Fibroblast of villous mesenchyme (primary cell): ENCODE data around the gene NBAS. TPM values are rescaled to one million over a fixed set of nuclear protein-coding genes. Genes with fewer than 3 reads are reported as not detected.
A peak's percentile ranks its signal among the peaks of the same experiment; 100 is the strongest.

Experiments used
- DNase-seq: peaks from one replicate; pipeline ENCODE4 v3.0.0-alpha.2; 2010; ENCODE audit warnings: low read depth
- H3K4me3 ChIP-seq: 2 replicates; pipeline ENCODE4 v1.5.1; 2011; ENCODE audit warnings: low read depth, mild to moderate bottlenecking, low read length
- CTCF ChIP-seq: IDR thresholded peaks from 2 replicates; pipeline ENCODE4 v1.5.1; 2012; ENCODE audit warnings: low read depth, mild to moderate bottlenecking, low read length; ENCODE audit not compliant: insufficient read depth
- total RNA-seq: library from RNA; depleted of rRNA; stranded (reverse); fragments of >200 nt; gene quantifications from 2 replicates; pipeline ENCODE4 v1.2.3, GENCODE V29; 2012

NBAS gene
- total RNA-seq, 1 donor: 109 TPM

DNA sequence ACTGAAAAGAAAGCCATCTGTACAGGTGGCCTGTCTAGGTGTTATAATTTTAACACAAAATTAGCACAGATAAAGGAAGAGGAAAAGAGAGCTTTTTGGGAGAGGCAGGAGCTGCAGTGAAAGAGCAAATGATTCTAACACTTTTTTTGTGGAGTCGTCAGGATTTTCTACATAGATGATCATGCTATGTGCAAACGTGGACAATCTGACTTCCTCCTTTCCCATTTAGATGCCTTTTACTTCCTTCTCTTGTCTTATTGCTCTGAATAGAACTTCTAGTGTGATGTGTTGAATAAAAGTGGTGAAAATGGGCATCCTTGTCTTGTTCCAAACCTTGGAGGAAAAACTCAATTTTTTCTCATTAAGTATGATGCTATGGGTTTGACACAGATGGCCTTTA is 334.5 kb downstream of the NBAS start:
- no peak for DNase-seq
- H3K4me3 ChIP-seq: no peak overlapping the region
- TF ChIP-seq CTCF: no peak

DNA sequence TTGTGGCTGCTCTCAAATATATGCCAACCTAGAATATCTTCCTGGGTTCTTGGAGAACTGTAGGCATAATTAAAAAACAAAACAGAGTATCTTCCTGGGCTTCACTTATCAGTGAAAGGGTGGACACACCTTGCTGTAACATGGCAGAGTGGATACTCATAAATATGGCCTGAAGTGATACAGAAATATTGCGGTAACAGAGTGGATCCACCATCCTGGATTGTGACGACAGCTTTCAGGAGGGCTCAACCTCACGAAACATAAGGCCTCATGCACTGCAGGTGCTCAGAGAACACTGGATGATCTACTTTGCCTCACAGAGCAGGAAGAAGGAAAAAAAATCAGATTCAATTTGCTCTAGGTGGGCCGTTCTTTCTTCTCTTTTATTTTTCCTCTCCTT is 336.0 kb downstream of the NBAS start:
- no peak for TF ChIP-seq CTCF
- DNase-seq: no peak
- H3K4me3 ChIP-seq: no peak overlapping the region

DNA sequence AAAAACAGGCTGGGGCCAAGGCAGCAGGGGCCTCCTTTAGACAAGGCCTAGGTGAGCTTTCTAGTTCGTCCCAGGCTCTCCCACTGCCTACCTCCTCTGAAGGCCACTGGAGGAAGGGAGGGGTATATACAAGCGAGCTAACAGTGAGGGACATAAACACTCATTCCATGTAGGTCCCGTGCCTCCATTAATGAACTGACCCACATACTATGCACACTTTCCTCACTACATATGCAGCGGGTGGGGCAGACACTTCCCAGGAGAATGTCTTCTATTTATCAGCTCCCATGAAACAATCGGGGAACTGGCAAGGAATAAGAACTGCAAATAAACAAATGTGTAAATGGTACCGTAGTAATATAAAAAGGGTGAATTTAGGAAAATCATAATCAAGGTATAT is 336.5 kb downstream of the NBAS start:
- no peak for TF ChIP-seq CTCF
- no peak overlapping the region for H3K4me3 ChIP-seq
- DNase-seq: no peak

GRCh38 chr2:15223887-15224286 is 337.2 kb downstream of the NBAS start:
- DNase-seq: peak; percentile 84
- no peak overlapping the region for H3K4me3 ChIP-seq
- TF ChIP-seq CTCF: no peak

- DNase-seq: no peak
- no peak for TF ChIP-seq CTCF
- no peak overlapping the region for H3K4me3 ChIP-seq
Observed at GRCh38 chr2:15222856-15223255, 338.3 kb downstream of the NBAS start.

- no peak overlapping the region for H3K4me3 ChIP-seq
- no peak for TF ChIP-seq CTCF
- DNase-seq: no peak
Observed at GRCh38 chr2:15220603-15221002, 340.5 kb downstream of the NBAS start.

GRCh38 chr2:15218423-15219086 is 342.6 kb downstream of the NBAS start:
- H3K4me3 ChIP-seq: no peak overlapping the region
- TF ChIP-seq CTCF: no peak
- DNase-seq: no peak
